RWPE1 (cell line): ENCODE measurements around the gene HDAC8.
"Not testable (repeated sequence)": the region's sequence is repeated elsewhere in the genome, so short reads cannot be mapped to it uniquely, and the experiment has no call there.

Experiments
- CTCF ChIA-PET: fragments of 350-600 bp; sonication (Branson Sonifier 250); formaldehyde crosslinking; extraction: SDS; loops from one replicate; lab custom pipeline; 2021; lab: Yijun Ruan, JAX
- POLR2A ChIA-PET: fragments of 400-600 bp; formaldehyde crosslinking; extraction: SDS; loops from one replicate; lab custom pipeline; 2020; ENCODE audit warnings: antibody characterized with exemption; ENCODE audit not compliant: low non-redundant PET; lab: Yijun Ruan, JAX
- DNase-seq: peaks from one replicate; pipeline ENCODE4 v3.0.0; 2012; ENCODE audit warnings: low spot score
- H3K27ac ChIP-seq: fragments of 450-650 bp; 2 replicates; pipeline ENCODE4 v1.5.1; 2017
- TF ChIP-seq, protein P1 (sequence below): fragments of 450-650 bp; conservative IDR thresholded peaks from 2 replicates; pipeline ENCODE4 v1.5.1; 2017; ENCODE audit warnings: low read depth, mild to moderate bottlenecking

The HDAC8 gene

DNA sequence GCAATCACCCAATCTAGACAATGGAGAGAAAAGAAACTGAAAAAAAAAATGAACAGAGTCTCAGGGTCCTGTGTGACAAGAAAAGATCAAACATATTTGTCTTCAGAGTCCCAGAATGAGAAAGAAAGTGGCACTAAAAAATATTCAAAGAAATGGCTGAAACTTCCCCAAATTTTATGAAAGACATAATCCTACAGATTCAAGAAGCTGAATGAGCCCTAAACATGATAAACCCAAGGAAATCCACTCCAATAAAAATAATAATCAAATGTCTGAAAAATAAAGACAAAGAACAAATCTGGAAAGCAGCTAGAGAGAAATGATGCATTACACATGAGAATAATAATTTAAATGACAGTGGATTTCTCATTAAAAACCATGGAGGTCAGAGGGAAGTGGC, 136.6 kb downstream of the HDAC8 start:
- DNase-seq, result no peak
- ChIA-PET CTCF (no interaction called here), POLR2A (no interaction called here)

DNA sequence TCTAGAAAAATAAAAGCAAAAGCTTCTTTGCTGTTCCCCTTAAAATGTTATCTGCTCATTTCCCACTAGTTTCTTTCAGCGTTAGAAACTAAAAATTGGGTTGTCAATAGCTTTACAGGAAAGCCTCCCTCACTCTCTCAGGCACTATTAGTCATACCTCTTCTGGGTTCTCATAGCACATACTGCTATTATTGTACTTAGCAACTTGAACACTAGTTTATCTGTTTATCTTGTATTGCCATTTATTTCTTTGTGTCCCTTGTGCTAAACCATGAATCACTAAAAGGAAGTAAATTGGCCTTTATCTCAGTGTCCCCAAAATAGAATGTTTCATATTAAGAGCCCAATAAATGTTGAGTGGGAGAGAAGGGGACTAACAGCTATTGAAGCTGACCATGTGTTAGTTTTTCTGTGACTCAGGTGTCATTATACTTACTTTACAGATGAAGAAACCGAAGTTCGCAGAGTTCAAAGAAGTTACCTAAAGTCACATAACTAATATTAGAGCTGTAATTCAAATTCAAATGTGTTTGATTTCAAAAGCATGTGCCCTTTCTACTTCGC, 142.2 kb downstream of the HDAC8 start:
- no peak overlapping the region for H3K27ac ChIP-seq
- POLR2A ChIA-PET, result no interaction called here
- CTCF ChIA-PET, result no interaction called here
- TF ChIP-seq, protein P1, sequence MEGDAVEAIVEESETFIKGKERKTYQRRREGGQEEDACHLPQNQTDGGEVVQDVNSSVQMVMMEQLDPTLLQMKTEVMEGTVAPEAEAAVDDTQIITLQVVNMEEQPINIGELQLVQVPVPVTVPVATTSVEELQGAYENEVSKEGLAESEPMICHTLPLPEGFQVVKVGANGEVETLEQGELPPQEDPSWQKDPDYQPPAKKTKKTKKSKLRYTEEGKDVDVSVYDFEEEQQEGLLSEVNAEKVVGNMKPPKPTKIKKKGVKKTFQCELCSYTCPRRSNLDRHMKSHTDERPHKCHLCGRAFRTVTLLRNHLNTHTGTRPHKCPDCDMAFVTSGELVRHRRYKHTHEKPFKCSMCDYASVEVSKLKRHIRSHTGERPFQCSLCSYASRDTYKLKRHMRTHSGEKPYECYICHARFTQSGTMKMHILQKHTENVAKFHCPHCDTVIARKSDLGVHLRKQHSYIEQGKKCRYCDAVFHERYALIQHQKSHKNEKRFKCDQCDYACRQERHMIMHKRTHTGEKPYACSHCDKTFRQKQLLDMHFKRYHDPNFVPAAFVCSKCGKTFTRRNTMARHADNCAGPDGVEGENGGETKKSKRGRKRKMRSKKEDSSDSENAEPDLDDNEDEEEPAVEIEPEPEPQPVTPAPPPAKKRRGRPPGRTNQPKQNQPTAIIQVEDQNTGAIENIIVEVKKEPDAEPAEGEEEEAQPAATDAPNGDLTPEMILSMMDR, result no peak
- no peak for DNase-seq

More for the DNA sequence above, 136.6 kb downstream of the HDAC8 start:
- TF ChIP-seq, protein P1, result no peak
- H3K27ac ChIP-seq, result no peak overlapping the region

- DNase-seq, result no peak
- TF ChIP-seq, protein P1, result no peak
- no peak overlapping the region for H3K27ac ChIP-seq
- ChIA-PET POLR2A (no interaction called here), CTCF (no interaction called here)
Measured at GRCh38 chrX:72421797-72422196, 150.8 kb downstream of the HDAC8 start.

GRCh38 chrX:72409993-72410392, 162.7 kb downstream of the HDAC8 start:
- no peak overlapping the region for H3K27ac ChIP-seq
- TF ChIP-seq, protein P1, result no peak
- POLR2A ChIA-PET, result no interaction called here
- DNase-seq, result no peak
- CTCF ChIA-PET, result no interaction called here

DNA sequence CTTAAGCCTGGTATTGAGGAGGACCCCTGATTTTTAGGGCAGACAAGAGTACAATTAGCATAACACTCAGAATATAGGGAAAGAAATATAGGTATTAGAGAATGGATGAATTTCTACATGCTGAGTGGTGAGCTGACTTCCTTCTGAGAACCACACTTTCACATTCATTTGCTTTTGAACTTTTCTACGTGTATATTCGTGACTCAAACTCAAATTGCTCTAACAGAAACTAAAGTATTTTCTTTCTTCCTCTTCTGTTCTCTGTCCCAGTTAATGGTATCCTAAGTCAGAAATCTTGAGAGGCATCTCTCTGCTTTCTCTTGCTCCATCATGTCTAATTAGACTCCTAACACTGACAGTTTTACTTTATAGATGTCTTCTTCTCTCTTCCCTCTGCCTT, 163.8 kb downstream of the HDAC8 start:
- TF ChIP-seq, protein P1, result no peak
- DNase-seq, result no peak
- CTCF ChIA-PET, result no interaction called here
- POLR2A ChIA-PET, result no interaction called here
- no peak overlapping the region for H3K27ac ChIP-seq

DNA sequence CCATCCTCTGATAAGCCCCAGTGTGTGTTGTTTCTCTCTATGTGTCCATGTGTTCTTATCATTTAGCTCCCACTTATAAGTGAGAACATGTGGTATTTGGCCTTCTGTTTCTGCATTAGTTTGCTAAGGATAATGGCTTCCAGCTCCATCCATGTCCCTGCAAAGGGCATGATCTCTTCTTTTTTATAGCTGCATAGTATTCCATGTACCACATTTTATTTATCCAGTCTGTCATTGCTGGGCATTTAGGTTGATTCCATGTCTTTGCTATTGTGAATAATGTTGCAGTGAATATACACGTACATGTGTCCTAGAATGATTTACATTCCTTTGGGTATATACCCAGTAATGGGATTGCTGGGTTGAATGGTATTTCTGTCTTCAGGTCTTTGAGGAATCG, 167.5 kb downstream of the HDAC8 start:
- POLR2A ChIA-PET, H3K27ac ChIP-seq, DNase-seq, CTCF ChIA-PET: not testable (repeated sequence)

DNA sequence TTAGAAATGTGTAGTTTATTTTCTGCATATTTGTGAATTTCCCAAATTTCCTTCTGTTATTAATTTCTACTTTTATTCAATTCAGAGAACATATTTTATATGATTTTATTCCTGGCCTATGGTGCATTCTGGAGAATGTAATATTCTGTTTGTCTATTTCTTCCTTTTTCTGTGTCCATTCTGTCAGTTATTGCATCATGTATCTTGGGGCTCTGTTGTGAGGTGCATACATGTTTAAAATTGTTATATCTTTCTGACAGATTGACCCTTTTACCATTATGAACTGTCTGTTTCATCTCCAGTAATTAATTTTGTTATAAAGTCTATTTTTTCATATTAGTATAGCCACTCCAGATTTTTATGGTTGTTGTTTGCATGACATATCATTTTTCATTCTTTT, 170.0 kb downstream of the HDAC8 start:
- no peak overlapping the region for H3K27ac ChIP-seq
- DNase-seq, result no peak
- ChIA-PET POLR2A (no interaction called here), CTCF (no interaction called here)
- TF ChIP-seq, protein P1, result no peak
